Activated gamma-delta T cell (primary cell): Measurements from ENCODE around the gene PNMA8A.
"Not testable (repeated sequence)": the region's sequence is repeated elsewhere in the genome, so short reads cannot be mapped to it uniquely, and the experiment has no call there.

Experiments used
- DNase-seq: peaks from one replicate; lab custom pipeline; 2025; lab: John Stamatoyannopoulos, UW
- total RNA-seq, 2 donors: gene quantifications; one replicate each; lab custom pipeline; 2026; lab: John Stamatoyannopoulos, UW

Gene PNMA8A
- 0.10 to 0.87 reads per million in 2 donors for total RNA-seq

DNA sequence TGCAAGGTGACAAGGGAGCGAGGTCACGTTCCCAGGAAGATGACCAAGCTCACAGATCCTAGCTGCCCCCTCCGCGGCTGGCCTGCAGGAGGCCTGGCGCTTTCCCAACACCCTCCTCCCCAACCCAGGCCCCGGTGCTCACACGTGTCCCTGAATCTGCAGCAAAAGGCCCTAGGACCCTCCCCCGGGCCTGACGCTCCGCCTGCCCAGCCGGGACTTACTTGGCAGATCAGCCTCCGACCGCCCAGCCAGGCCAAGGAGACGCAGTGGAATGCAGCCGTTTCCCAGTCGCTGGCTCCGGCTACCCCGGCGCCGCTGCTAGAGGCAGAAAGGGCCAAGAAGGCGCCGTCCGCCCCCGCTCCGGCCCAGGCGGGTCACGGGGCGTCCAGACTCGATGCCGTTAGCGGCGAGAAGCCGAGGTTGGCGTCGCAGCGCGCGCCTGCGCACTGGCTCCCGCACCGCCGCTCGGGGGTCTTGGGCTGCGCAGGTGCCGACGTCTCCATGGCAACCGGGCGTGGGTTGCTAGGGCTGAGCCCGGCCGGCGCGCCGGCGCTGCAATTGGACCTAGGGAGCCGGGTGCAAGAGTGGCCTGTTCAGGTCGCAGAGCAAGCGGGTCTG lies at the start of gene PNMA8A:
PNMA8A (minus strand) TSS at position 448 of the 618 bp plus-strand sequence. CDS start 528 bp downstream, outside the sequence.
- DNase-seq, result no peak

DNA sequence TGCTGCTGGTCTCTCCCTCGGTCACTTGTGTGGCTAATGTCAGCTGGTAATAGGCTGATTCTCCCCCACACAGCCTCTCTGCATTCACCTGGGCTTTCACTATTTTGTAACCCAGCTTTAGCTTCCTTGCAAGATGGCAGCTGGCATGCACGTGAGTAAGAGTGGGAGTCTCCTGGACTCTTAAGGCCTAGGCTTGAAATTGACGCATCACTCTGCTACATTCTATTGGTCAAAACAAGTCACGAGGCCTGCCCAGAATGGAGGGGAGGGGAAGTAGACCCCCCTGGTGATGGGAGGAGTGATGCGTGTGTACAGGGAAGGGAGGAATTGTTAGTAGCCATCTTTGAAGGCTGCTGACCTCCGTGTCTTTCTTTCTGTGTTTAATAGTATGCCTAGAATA lies 49.3 kb upstream of the PNMA8A start:
- no peak for DNase-seq

- DNase-seq, result no peak
These were observed 46.1 kb upstream of the PNMA8A start for GRCh38 chr19:46517471-46517870.

GRCh38 chr19:46515879-46516350 lies 44.6 kb upstream of the PNMA8A start:
- DNase-seq, result no peak

- no peak for DNase-seq
These were observed 43.9 kb upstream of the PNMA8A start for GRCh38 chr19:46515290-46515609.

- DNase-seq, result no peak
These were observed 43.4 kb upstream of the PNMA8A start for GRCh38 chr19:46514589-46515289.

- peak; percentile 31 for DNase-seq
These were observed 42.3 kb upstream of the PNMA8A start for GRCh38 chr19:46513461-46514236.

DNA sequence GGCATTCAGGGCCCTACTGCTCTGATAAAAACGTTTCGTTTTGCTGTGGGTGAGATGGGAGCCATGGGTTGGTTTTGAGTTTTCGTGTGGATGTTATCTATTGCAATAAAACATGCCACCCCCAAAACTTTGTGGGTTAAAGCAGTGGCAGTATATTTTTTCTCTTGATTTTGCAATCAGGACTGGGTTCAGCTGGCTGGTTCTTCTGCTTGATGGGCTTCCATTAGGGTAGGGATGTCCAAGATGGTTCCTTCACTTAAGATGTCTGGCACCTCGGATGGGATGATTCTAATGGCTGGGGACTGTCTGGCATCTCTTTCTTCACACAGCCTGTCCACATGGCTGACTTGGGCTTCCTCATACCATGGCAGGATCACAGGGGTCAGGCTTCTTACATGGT lies 39.9 kb upstream of the PNMA8A start:
- DNase-seq, result no peak

- DNase-seq, result no peak
These were observed 36.8 kb upstream of the PNMA8A start for GRCh38 chr19:46508206-46508605.

DNA sequence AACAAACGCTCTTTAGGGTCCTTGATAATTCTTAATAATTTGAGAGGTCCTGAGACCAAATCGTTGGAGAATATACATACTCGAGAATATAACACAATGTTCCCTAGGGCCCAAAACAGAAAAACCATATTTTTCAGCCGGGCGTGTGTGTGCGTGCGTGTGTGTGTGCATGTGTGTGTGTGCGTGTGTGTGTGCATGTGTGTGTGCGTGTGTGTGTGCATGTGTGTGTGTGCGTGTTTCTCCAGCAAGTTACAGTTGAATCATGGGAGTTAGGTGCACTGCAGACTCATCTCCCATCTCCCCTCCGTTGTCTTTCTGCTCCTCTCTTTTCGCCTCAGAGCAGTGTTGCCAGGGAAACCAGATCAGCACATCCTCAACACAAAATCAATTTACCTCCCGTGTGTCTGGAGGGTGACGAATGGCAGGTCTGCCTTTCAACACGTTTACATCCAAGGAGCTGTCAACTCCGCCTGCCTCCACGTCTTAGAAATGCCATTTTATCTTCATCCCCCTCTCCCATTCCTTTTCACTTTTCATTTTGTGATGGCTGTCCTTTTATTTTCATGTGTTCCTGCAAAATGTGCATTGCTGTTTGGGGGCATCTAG lies 32.6 kb upstream of the PNMA8A start:
- no peak for DNase-seq

GRCh38 chr19:46502891-46503290 lies 31.5 kb upstream of the PNMA8A start:
- DNase-seq, result no peak

- no peak for DNase-seq
These were observed 28.3 kb upstream of the PNMA8A start for GRCh38 chr19:46499692-46500091.

DNA sequence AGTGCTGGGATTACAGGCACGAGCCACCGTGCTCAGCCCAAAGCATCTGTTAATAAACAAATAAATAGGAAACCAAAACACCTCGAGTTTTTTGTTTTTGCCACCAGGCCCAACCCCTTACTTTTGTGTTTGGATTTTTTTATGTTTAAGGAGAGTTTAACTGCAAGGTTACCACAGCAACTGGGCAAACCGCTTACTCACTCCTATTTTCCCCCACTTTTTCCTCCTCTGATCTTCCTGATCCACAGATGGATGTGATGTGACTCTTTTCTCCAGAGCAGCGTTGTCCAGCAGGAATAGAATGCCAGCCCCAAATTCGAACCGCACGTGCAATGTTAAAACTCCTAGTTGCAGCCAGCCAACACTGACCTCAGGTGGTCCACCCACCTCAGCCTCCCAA lies 26.4 kb upstream of the PNMA8A start:
- no peak for DNase-seq

GRCh38 chr19:46496886-46497285 lies 25.5 kb upstream of the PNMA8A start:
- DNase-seq, result not testable (repeated sequence)

GRCh38 chr19:46496304-46496703 lies 24.9 kb upstream of the PNMA8A start:
- DNase-seq, result no peak

DNA sequence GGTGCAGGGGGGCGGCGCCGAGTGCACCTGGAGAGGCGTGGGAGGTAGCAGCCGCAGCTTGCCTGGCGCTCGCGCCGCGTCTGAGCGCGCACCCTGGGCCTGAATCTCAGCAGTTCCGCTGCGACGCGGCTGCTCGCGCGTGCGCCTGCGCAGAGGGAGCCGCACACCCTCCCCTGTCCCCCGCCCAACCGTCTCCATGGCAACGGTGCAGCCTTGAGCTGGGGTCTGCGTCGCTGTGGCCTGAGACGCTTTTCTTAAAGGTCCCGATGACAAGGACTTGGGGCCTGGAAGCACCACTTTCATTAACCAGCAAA lies 24.4 kb upstream of the PNMA8A start, which contains the start of gene PNMA8B:
PNMA8B (minus strand) TSS at position 82 of the 314 bp plus-strand sequence. CDS start 402 bp downstream, outside the sequence.
- no peak for DNase-seq

DNA sequence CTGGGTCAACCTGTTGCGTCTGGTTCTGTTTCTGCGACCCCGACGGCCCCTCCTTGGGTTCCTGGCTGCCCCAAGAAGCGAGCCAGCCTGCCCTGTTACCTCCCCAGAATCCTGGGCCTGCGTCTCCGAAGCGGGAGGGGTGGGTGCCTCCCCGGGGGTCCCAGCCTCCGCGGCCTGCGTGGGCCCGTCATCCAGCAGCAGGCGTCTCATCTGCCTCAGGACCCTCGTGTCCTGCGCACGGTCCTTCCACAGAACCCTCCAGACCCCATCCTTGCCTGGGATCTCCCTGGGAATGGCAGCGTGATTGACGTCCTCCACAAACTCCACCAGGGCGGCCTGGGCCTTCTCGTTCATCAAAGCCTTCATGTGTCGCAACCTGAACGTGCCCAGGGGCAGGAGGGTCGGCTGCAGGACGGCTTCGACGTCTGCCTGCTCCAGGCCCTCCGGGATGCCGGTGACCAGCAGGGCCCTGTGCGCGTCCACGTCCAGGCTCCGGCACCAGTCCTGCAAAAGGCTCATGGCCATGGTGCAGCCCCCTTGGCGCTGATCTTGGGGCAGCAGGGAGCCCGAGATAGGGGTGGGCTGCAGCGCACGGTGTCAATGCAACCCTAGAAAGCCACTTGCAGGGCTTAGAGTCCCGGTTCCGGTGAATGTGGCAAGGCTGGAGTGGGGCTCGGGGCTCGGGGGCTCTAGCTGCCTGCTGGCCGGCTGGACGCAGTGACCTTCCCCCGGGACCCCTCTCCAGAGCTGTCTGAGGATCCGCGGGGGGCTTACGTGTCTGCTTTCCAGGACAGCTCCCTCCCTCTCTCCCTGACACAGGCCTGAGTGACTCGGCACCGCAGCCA lies 23.8 kb upstream of the PNMA8A start:
- no peak for DNase-seq

- DNase-seq, result no peak
These were observed 23.0 kb upstream of the PNMA8A start for GRCh38 chr19:46494146-46494940.

GRCh38 chr19:46493236-46494145 lies 22.1 kb upstream of the PNMA8A start:
- DNase-seq, result no peak

GRCh38 chr19:46492841-46493235 lies 21.5 kb upstream of the PNMA8A start:
- no peak for DNase-seq
